HG02610 (cell line): ENCODE measurements around the gene ZNF560.

Source experiments
- ATAC-seq: cut with Tn5 transposase; IDR thresholded peaks from one replicate; pipeline ENCODE4 v1.9.1; 2021; ENCODE audit warnings: mild to moderate bottlenecking, moderate library complexity; ENCODE audit not compliant: unreplicated experiment

ZNF560 gene

DNA sequence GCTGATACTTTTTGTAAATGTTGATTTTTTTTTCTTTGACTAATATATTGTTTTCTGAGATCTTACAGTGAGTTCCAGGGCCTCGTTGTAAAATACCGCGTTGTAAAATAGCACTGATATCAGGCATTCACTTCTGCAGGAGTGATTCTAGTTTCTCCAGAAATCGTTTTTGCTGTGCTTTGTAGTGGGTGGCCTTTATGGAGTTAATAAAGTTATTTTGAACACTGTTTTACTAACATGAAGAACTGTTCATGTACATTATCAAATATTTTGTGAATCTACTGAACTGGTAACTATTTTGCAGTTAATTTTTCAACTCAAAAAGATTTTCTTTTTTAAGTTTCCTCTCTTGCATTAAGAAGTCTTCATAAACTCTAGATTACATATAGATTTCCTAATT lies 62.1 kb downstream of the ZNF560 start:
- no peak for ATAC-seq

DNA sequence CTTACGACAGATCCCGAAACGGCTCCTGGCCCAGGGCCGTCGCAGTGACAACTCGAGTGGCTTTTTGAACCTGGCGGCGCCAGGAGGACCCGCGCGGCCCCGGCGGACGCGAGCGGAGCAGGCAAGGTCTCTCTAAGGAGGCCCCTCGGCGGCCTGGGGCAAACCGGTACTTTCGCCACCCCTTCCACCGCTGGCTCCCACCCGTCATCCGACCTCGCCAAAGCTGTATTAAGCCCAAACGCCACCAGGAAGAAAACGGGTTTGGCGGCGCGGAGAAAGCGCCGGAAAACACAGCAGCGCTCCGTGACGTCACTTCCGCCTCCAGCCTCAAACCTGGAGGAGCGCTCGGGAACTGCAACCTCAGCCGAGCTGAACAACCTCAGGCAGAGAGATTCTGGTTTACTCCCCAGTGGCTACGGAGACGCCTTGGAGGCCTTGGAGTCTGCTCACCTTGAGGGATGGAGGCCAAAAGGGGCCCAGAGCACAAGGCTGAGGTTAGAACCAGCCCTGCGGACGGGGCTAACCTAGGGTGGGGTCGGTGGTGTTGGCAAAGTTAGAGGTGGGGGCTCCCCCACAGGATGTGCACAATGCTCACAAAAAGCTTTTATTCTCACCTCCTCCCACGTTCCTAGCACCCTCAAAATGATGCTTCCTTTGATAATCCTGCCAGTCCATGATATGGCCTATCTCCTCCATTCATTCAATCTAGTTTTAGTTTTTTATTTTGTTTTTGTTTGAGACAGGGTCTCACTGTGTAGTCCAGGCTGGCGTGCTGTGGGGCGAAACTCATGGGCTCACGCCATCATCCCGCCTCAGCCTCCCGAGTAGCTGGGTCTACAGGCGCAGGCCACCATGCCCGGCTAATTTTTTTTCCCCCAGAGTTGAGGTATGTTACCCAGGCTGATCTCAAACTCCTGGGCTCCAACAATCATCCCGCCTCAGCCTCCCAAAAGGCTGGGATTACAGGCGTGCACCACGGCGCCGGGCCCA lies 62.8 kb downstream of the ZNF560 start, which contains the start of gene ZNF266:
Gene ZNF266, minus strand, starts transcription at position 295 of the 990 bp plus-strand sequence. CDS start 15,484 bp downstream, outside the sequence.
- ATAC-seq, result peak; percentile 92

GRCh38 chr19:9431475-9431874 lies 66.9 kb downstream of the ZNF560 start:
- no peak for ATAC-seq

DNA sequence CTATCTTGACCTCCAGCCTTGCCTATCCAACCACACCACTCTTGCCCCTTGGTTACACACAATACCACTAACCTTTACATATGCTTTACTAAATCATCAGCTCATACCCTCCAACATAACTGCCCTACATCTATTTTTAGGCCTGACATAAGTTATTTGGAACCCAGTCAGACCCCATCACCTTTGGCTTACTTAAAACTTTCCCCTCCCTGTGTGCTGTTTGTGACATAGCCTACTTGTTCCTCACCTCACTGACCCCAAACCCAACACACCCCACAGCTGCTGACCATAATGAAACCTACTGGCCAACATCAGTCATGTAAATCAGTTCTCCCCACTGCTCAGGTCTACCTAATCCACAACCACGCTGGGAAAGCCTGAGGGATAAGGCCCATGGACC lies 68.0 kb downstream of the ZNF560 start:
- ATAC-seq, result no peak

- ATAC-seq, result no peak
These were observed 70.5 kb downstream of the ZNF560 start for GRCh38 chr19:9427941-9428340.
